Activated CD4-positive, alpha-beta T cell treated with anti-CD3 and anti-CD28 coated beads for 4 hours (primary cell): ENCODE data around the gene MRPS12.
"Not testable (repeated sequence)": the region's sequence is repeated elsewhere in the genome, so short reads cannot be mapped to it uniquely, and the experiment has no call there.

Experiments used
- DNase-seq, 2 donors: peaks; one replicate each; pipeline ENCODE4 v3.0.0-alpha.2; 2020

Gene MRPS12

GRCh38 chr19:38941979-38942378 lies 11.2 kb downstream of the MRPS12 start:
- DNase-seq: no peak

- DNase-seq: no peak
Observed at GRCh38 chr19:38942471-38943181, 11.9 kb downstream of the MRPS12 start.

GRCh38 chr19:38944981-38945506 lies 14.3 kb downstream of the MRPS12 start:
- DNase-seq: no peak

- DNase-seq: no peak
Observed at GRCh38 chr19:38945562-38946228, 15.0 kb downstream of the MRPS12 start.

- DNase-seq: no peak
Observed at GRCh38 chr19:38946229-38947010, 15.7 kb downstream of the MRPS12 start.

GRCh38 chr19:38949580-38950367 lies 19.0 kb downstream of the MRPS12 start:
- peak; percentile 84 to 89 for DNase-seq

GRCh38 chr19:38951187-38951586 lies 20.4 kb downstream of the MRPS12 start:
- no peak for DNase-seq

- DNase-seq: no peak
Observed at GRCh38 chr19:38952395-38953165, 21.8 kb downstream of the MRPS12 start.

GRCh38 chr19:38953677-38954076 lies 22.9 kb downstream of the MRPS12 start:
- DNase-seq: no peak

GRCh38 chr19:38956264-38956663 lies 25.5 kb downstream of the MRPS12 start:
- no peak for DNase-seq

GRCh38 chr19:38958301-38958700 lies 27.6 kb downstream of the MRPS12 start:
- DNase-seq: no peak

GRCh38 chr19:38959618-38960017 lies 28.9 kb downstream of the MRPS12 start:
- DNase-seq: no peak

- DNase-seq: no peak
Observed at GRCh38 chr19:38964738-38965137, 34.0 kb downstream of the MRPS12 start.

- DNase-seq: not testable (repeated sequence)
Observed at GRCh38 chr19:38966149-38966548, 35.4 kb downstream of the MRPS12 start.

- DNase-seq: no peak
Observed at GRCh38 chr19:38970664-38971532, 40.2 kb downstream of the MRPS12 start.

- DNase-seq: no peak
Observed at GRCh38 chr19:38971672-38972071, 40.9 kb downstream of the MRPS12 start.

GRCh38 chr19:38974624-38975213 lies 44.0 kb downstream of the MRPS12 start:
- DNase-seq: no peak

- no peak for DNase-seq
Observed at GRCh38 chr19:38975214-38975860, 44.6 kb downstream of the MRPS12 start, which contains the start of gene FBXO17. TSS of gene FBXO17 (minus strand) at chr19:38975742. CDS start at chr19:38950319, 25,423 bp downstream.

GRCh38 chr19:38975861-38976271 lies 45.1 kb downstream of the MRPS12 start:
- no peak for DNase-seq
